Amniotic epithelial cell (primary cell): Measurements from ENCODE around the gene PIGN.
A peak's percentile ranks its signal among the peaks of the same experiment; 100 is the strongest.
"Not testable (repeated sequence)": the region's sequence is repeated elsewhere in the genome, so short reads cannot be mapped to it uniquely, and the experiment has no call there.

Experiments used
- DNase-seq: peaks from one replicate; pipeline ENCODE4 v3.0.0-alpha.2; 2010; ENCODE audit warnings: low read depth

Gene PIGN

GRCh38 chr18:62182220-62182619 is 4.6 kb downstream of the PIGN start:
- DNase-seq: no peak

GRCh38 chr18:62179213-62179612 is 7.6 kb downstream of the PIGN start:
- no peak for DNase-seq

- DNase-seq: no peak
Measured at GRCh38 chr18:62177271-62177670, 9.6 kb downstream of the PIGN start.

GRCh38 chr18:62175521-62175920 is 11.3 kb downstream of the PIGN start:
- no peak for DNase-seq

GRCh38 chr18:62172298-62172697 is 14.6 kb downstream of the PIGN start:
- no peak for DNase-seq

GRCh38 chr18:62170857-62171256 is 16.0 kb downstream of the PIGN start:
- no peak for DNase-seq

- DNase-seq: not testable (repeated sequence)
Measured at GRCh38 chr18:62166524-62166923, 20.3 kb downstream of the PIGN start.

GRCh38 chr18:62165583-62165982 is 21.3 kb downstream of the PIGN start:
- DNase-seq: no peak

- DNase-seq: no peak
Measured at GRCh38 chr18:62164855-62165487, 21.9 kb downstream of the PIGN start.

GRCh38 chr18:62164310-62164709 is 22.5 kb downstream of the PIGN start:
- DNase-seq: no peak

GRCh38 chr18:62157843-62158242 is 29.0 kb downstream of the PIGN start:
- DNase-seq: no peak

- DNase-seq: no peak
Measured at GRCh38 chr18:62152844-62153243, 34.0 kb downstream of the PIGN start.

- DNase-seq: no peak
Measured at GRCh38 chr18:62151068-62151771, 35.6 kb downstream of the PIGN start.

GRCh38 chr18:62144338-62144737 is 42.5 kb downstream of the PIGN start:
- DNase-seq: no peak

- DNase-seq: no peak
Measured at GRCh38 chr18:62140259-62140658, 46.6 kb downstream of the PIGN start.

- DNase-seq: no peak
Measured at GRCh38 chr18:62138461-62139235, 48.2 kb downstream of the PIGN start.

GRCh38 chr18:62131301-62131909 is 55.5 kb downstream of the PIGN start:
- DNase-seq: peak; percentile 60

GRCh38 chr18:62128157-62128556 is 58.7 kb downstream of the PIGN start:
- peak; percentile 36 for DNase-seq

GRCh38 chr18:62126737-62127136 is 60.1 kb downstream of the PIGN start:
- DNase-seq: no peak

- DNase-seq: no peak
Measured at GRCh38 chr18:62125702-62126101, 61.2 kb downstream of the PIGN start.

GRCh38 chr18:62122330-62122729 is 64.5 kb downstream of the PIGN start:
- no peak for DNase-seq

- no peak for DNase-seq
Measured at GRCh38 chr18:62119884-62120283, 67.0 kb downstream of the PIGN start.

GRCh38 chr18:62118328-62118727 is 68.5 kb downstream of the PIGN start:
- no peak for DNase-seq
